ENCODE measurements around the gene CCDC141.

The CCDC141 gene

GRCh38 chr2:178910005-178910404, 139.9 kb downstream of the CCDC141 start:
- DNase-seq (ENCODE audit: low read depth): no peak

- no peak for DNase-seq (ENCODE audit: low read depth)
These were observed 140.4 kb downstream of the CCDC141 start for GRCh38 chr2:178909507-178909906.

- DNase-seq (ENCODE audit: low read depth): no peak
These were observed 141.1 kb downstream of the CCDC141 start for GRCh38 chr2:178908810-178909209.

- DNase-seq (ENCODE audit: low read depth): no peak
These were observed 144.7 kb downstream of the CCDC141 start for GRCh38 chr2:178905261-178905660.

GRCh38 chr2:178899656-178900055, 150.3 kb downstream of the CCDC141 start:
- DNase-seq (ENCODE audit: low read depth): no peak

- no peak for DNase-seq (ENCODE audit: low read depth)
These were observed 154.1 kb downstream of the CCDC141 start for GRCh38 chr2:178895872-178896271.

- DNase-seq (ENCODE audit: low read depth): no peak
These were observed 154.8 kb downstream of the CCDC141 start for GRCh38 chr2:178895171-178895570.

GRCh38 chr2:178892751-178893625, 156.9 kb downstream of the CCDC141 start:
- no peak for DNase-seq (ENCODE audit: low read depth)

GRCh38 chr2:178891959-178892485, 157.9 kb downstream of the CCDC141 start:
- DNase-seq (ENCODE audit: low read depth): no peak

GRCh38 chr2:178891265-178891958, 158.5 kb downstream of the CCDC141 start:
- DNase-seq (ENCODE audit: low read depth): peak; percentile 46

GRCh38 chr2:178886006-178886405, 163.9 kb downstream of the CCDC141 start:
- no peak for DNase-seq (ENCODE audit: low read depth)

GRCh38 chr2:178884440-178884839, 165.5 kb downstream of the CCDC141 start:
- no peak for DNase-seq (ENCODE audit: low read depth)

- no peak for DNase-seq (ENCODE audit: low read depth)
These were observed 167.1 kb downstream of the CCDC141 start for GRCh38 chr2:178882666-178883440.

- no peak for DNase-seq (ENCODE audit: low read depth)
These were observed 168.9 kb downstream of the CCDC141 start for GRCh38 chr2:178881075-178881474.

- no peak for DNase-seq (ENCODE audit: low read depth)
These were observed 169.7 kb downstream of the CCDC141 start for GRCh38 chr2:178880257-178880656.

- DNase-seq (ENCODE audit: low read depth): no peak
These were observed 172.1 kb downstream of the CCDC141 start for GRCh38 chr2:178877874-178878273.

- no peak for DNase-seq (ENCODE audit: low read depth)
These were observed 175.3 kb downstream of the CCDC141 start for GRCh38 chr2:178874529-178875240.

- no peak for DNase-seq (ENCODE audit: low read depth)
These were observed 176.0 kb downstream of the CCDC141 start for GRCh38 chr2:178873912-178874311.

GRCh38 chr2:178871536-178871935, 178.4 kb downstream of the CCDC141 start:
- no peak for DNase-seq (ENCODE audit: low read depth)

GRCh38 chr2:178870703-178871102, 179.2 kb downstream of the CCDC141 start:
- no peak for DNase-seq (ENCODE audit: low read depth)

GRCh38 chr2:178865999-178866398, 183.9 kb downstream of the CCDC141 start:
- no peak for DNase-seq (ENCODE audit: low read depth)
